LNCaP clone FGC (cell line): ENCODE data around the gene VAC14.
"Not testable (repeated sequence)": the region's sequence is repeated elsewhere in the genome, so short reads cannot be mapped to it uniquely, and the experiment has no call there.

Experiments
- DNase-seq: peaks from one replicate; pipeline ENCODE4 v3.0.0-alpha.2; 2011; ENCODE audit warnings: low read depth
- H3K4me3 ChIP-seq: 2 replicates; pipeline ENCODE4 v1.5.1; 2011; ENCODE audit warnings: mild to moderate bottlenecking, low read depth, low read length, control low read depth
- CTCF ChIP-seq: IDR thresholded peaks from 2 replicates; pipeline ENCODE4 v1.5.1; 2012; ENCODE audit warnings: mild to moderate bottlenecking; ENCODE audit not compliant: control insufficient read depth, insufficient read depth; ENCODE audit errors: extremely low read depth

Gene VAC14

GRCh38 chr16:70644763-70645597, 156.0 kb downstream of the VAC14 start:
- TF ChIP-seq CTCF: no peak
- DNase-seq: no peak

DNA sequence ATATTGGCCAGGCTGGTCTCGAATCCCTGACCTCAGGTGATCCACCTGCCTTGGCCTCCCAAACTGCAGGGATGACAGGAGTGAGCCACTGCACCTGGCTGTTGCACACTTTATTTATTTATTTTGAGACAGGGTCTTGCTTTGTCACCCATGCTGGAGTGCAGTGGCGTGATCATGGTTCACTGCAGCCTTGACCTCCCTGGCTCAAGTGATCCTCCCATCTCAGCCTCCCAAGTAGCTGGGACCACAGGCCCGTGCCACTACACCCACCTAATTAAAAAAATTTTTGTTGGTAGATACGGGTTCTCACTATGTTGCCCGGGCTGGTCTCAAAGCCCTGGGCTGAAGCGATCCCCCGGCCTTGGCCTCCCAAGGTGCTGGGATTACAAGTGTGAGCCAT, 157.7 kb downstream of the VAC14 start:
- not testable (repeated sequence) for DNase-seq, H3K4me3 ChIP-seq

More at GRCh38 chr16:70644763-70645597, 156.0 kb downstream of the VAC14 start:
- no peak overlapping the region for H3K4me3 ChIP-seq

DNA sequence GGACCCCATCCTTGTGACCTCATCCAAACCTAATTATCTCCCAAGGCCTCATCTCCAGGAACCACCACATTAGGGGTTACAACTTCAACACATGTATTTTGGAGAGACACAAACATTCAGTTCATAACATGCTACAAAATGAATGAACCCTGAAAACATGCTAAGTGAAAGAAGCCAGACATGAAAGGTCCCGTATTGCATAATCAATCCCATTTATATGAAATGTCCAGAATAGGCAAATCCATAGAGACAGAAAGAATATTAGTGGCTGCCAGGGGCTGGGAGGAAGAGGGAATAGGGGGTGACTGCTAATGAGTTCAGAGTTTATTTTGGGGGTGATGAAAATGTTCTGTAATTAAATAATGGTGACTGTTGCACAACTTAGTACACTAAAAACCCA, 158.3 kb downstream of the VAC14 start:
- DNase-seq: no peak
- TF ChIP-seq CTCF: no peak

DNA sequence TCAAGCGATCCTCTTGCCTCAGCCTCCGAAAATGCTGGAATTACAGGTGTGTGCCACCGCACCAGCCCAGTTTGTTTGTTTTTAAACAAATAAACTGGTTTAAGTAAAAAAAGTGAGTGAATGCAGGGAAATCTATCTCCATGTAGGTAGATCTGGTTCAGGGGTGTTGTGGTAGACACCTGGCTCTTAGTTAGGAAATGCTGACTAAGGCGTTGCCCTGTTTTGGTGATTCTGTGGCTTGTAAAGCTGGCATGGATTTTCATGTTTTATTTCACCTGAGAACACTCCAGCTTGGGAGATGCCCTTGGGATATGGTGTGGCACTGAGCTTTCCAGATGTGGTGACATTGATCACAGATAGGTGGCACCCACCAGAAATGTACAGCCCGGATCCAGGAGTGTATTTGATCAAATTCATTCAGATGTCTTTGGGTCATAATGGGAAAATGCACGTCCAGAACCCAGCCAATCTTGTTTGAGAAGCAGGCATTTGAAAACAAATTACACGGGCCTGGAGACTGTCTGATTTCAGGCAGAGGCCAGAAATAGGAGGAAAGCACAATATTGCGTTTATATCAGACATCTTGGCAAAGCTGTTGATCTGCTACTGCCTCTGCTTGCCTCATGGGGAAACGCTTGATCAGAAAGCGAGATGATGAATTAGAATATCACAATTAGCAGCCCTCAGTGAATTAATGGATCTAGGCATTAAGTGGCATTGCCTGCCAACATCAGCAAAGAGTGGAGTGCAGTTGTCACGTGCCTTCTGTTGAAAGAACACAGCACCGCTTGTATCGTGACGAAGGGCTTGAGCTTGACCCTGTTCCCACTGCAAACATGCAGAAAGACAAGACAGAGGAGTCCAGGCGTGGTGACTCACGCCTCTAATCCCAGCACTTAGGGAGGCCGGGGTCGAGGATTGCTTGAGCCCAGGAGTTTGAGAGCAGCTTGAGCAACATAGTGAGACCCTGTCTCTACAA, 161.9 kb downstream of the VAC14 start:
- H3K4me3 ChIP-seq: no peak overlapping the region
- DNase-seq: no peak
- TF ChIP-seq CTCF: no peak

More for the DNA sequence above, 158.3 kb downstream of the VAC14 start:
- H3K4me3 ChIP-seq: no peak overlapping the region
